HG03457 (cell line): ENCODE results near the gene TFAP2C.

Experiments
- ATAC-seq: cut with Tn5 transposase; IDR thresholded peaks from one replicate; pipeline ENCODE4 v1.9.1; 2021; ENCODE audit warnings: moderate number of reproducible peaks; ENCODE audit not compliant: unreplicated experiment

Gene TFAP2C

GRCh38 chr20:56628873-56629463 is at the start of gene TFAP2C:
Gene TFAP2C, plus strand, starts transcription at chr20:56629306. Its CDS starts 239 bp downstream, at chr20:56629545.
- no peak for ATAC-seq

- no peak for ATAC-seq
These were observed 48.9 kb upstream of the TFAP2C start for GRCh38 chr20:56580226-56580625.

- no peak for ATAC-seq
These were observed 47.4 kb upstream of the TFAP2C start for GRCh38 chr20:56581701-56582100.

- no peak for ATAC-seq
These were observed 46.6 kb upstream of the TFAP2C start for GRCh38 chr20:56582542-56582941.

GRCh38 chr20:56584916-56585315 is 44.2 kb upstream of the TFAP2C start:
- no peak for ATAC-seq

- ATAC-seq = no peak
These were observed 41.6 kb upstream of the TFAP2C start for GRCh38 chr20:56587307-56588041.

GRCh38 chr20:56588996-56589395 is 40.1 kb upstream of the TFAP2C start:
- ATAC-seq = no peak

GRCh38 chr20:56589633-56590032 is 39.5 kb upstream of the TFAP2C start:
- ATAC-seq = no peak

- ATAC-seq = no peak
These were observed 38.2 kb upstream of the TFAP2C start for GRCh38 chr20:56590888-56591287.

GRCh38 chr20:56592211-56592610 is 36.9 kb upstream of the TFAP2C start:
- ATAC-seq = no peak

- no peak for ATAC-seq
These were observed 36.3 kb upstream of the TFAP2C start for GRCh38 chr20:56592817-56593216.

- no peak for ATAC-seq
These were observed 33.2 kb upstream of the TFAP2C start for GRCh38 chr20:56595746-56596475.

- no peak for ATAC-seq
These were observed 27.9 kb upstream of the TFAP2C start for GRCh38 chr20:56601166-56601565.

- no peak for ATAC-seq
These were observed 24.4 kb upstream of the TFAP2C start for GRCh38 chr20:56604673-56605072.

GRCh38 chr20:56605261-56605996 is 23.7 kb upstream of the TFAP2C start:
- no peak for ATAC-seq

- ATAC-seq = no peak
These were observed 22.7 kb upstream of the TFAP2C start for GRCh38 chr20:56606174-56606945.

GRCh38 chr20:56607061-56607704 is 21.9 kb upstream of the TFAP2C start:
- no peak for ATAC-seq

- no peak for ATAC-seq
These were observed 20.7 kb upstream of the TFAP2C start for GRCh38 chr20:56608376-56608775.

GRCh38 chr20:56609321-56609720 is 19.8 kb upstream of the TFAP2C start:
- no peak for ATAC-seq

- ATAC-seq = no peak
These were observed 19.0 kb upstream of the TFAP2C start for GRCh38 chr20:56610098-56610497.
